ENCODE results near the gene TMEM271. TPM values are rescaled to one million over a fixed set of nuclear protein-coding genes. Genes with fewer than 3 reads are reported as not detected.

Gene TMEM271
- total RNA-seq, 1 donor from 2014 or later, result not detected

- TF ChIP-seq EZH2phosphoT487 (IDR thresholded peaks at IDR 0.05) (no peak), EZH2 (IDR thresholded peaks at IDR 0.05) (no peak)
- TF ChIP-seq, protein P1, sequence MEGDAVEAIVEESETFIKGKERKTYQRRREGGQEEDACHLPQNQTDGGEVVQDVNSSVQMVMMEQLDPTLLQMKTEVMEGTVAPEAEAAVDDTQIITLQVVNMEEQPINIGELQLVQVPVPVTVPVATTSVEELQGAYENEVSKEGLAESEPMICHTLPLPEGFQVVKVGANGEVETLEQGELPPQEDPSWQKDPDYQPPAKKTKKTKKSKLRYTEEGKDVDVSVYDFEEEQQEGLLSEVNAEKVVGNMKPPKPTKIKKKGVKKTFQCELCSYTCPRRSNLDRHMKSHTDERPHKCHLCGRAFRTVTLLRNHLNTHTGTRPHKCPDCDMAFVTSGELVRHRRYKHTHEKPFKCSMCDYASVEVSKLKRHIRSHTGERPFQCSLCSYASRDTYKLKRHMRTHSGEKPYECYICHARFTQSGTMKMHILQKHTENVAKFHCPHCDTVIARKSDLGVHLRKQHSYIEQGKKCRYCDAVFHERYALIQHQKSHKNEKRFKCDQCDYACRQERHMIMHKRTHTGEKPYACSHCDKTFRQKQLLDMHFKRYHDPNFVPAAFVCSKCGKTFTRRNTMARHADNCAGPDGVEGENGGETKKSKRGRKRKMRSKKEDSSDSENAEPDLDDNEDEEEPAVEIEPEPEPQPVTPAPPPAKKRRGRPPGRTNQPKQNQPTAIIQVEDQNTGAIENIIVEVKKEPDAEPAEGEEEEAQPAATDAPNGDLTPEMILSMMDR (IDR thresholded peaks at IDR 0.05), result no peak
Observed at GRCh38 chr4:544386-545105, 31.5 kb downstream of the TMEM271 start.

GRCh38 chr4:541271-541670, 34.8 kb downstream of the TMEM271 start:
- TF ChIP-seq, protein P1 (IDR thresholded peaks at IDR 0.05), result no peak
- TF ChIP-seq EZH2 (IDR thresholded peaks at IDR 0.05), result no peak
- TF ChIP-seq EZH2phosphoT487 (IDR thresholded peaks at IDR 0.05), result no peak
- Histone ChIP-seq H2AFZ (replicated peaks) (no peak overlapping the region), H3K27me3 (peaks cover 13% of the 10 kb centered on the region), H4K20me1 (ENCODE audit: low read depth) (no peaks in the 10 kb centered on the region), H3K27ac (no peak overlapping the region), H3K9ac (no peak overlapping the region), H3K79me2 (ENCODE audit: low read depth) (no peaks in the 10 kb centered on the region), H3K4me3 (no peak overlapping the region), H3K36me3 (no peaks in the 10 kb centered on the region), H3K4me1 (no peaks in the 10 kb centered on the region), H3K9me3 (ENCODE audit: low read depth) (no peaks in the 10 kb centered on the region), H3F3A (ENCODE audit: low read depth) (peaks cover 4% of the 10 kb centered on the region), H3K4me2 (no peak overlapping the region)
- Mint-ChIP-seq H3K36me3 (peaks cover 4% of the 10 kb centered on the region), H3K4me1 (no peaks in the 10 kb centered on the region), H3K27me3 (ENCODE audit: insufficient read depth, low read depth) (no peaks in the 10 kb centered on the region), H3K27ac (no peak overlapping the region), H3K9me3 (no peaks in the 10 kb centered on the region), H3K4me3 (no peak overlapping the region)
- no peak for DNase-seq (ENCODE audit: low spot score)

More at GRCh38 chr4:544386-545105, 31.5 kb downstream of the TMEM271 start:
- no peak overlapping the region for H3K4me3 ChIP-seq
- Mint-ChIP-seq H3K36me3 (no peaks in the 10 kb centered on the region), H3K27ac (no peak overlapping the region), H3K4me3 (no peak overlapping the region), H3K9me3 (peaks cover 6% of the 10 kb centered on the region), H3K4me1 (peaks cover 1% of the 10 kb centered on the region), H3K27me3 (ENCODE audit: insufficient read depth, low read depth) (peaks cover 3% of the 10 kb centered on the region)
- H3K9me3 ChIP-seq (ENCODE audit: low read depth), result no peaks in the 10 kb centered on the region
- H3K9ac ChIP-seq, result no peak overlapping the region
- peaks cover 13% of the 10 kb centered on the region for H3K27me3 ChIP-seq
- no peak overlapping the region for H3K27ac ChIP-seq
- no peak overlapping the region for H3K4me2 ChIP-seq
- H4K20me1 ChIP-seq (ENCODE audit: low read depth), result no peaks in the 10 kb centered on the region
- peaks cover 4% of the 10 kb centered on the region for H3F3A ChIP-seq (ENCODE audit: low read depth)
- no peak for DNase-seq (ENCODE audit: low spot score)
- H3K79me2 ChIP-seq (ENCODE audit: low read depth), result no peaks in the 10 kb centered on the region
- no peaks in the 10 kb centered on the region for H3K4me1 ChIP-seq
- no peak overlapping the region for H2AFZ ChIP-seq (replicated peaks)
- H3K36me3 ChIP-seq, result no peaks in the 10 kb centered on the region

DNA sequence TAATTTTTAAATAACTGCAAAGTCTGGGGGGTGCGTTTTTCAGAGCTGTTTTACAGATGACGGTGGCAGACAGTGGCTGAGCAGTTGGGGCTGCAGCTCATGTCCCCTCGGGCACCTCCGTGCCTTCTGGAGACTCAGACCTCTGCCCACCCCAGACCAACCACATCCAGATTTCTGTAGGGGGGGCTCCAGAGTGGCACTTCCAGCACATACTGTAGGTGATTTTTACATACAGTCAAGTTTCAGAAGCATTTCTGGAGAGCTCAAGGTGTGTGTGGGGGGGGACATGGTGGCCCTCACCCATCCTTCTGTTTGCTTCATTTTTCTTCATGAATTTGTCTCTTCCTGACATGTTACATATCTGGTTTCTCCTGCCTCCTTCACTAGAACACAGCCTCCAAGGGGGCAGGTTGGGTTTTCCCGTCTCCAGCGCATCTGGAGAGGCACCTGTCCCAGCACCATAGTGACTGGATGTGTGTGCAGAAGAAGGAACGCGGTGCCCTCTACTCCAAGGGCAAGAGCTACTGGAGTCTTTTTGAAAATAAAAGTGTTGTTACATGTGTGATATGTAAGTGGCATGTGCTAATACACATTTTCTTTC, 37.5 kb downstream of the TMEM271 start:
- DNase-seq (ENCODE audit: low spot score), result no peak
- no peaks in the 10 kb centered on the region for H4K20me1 ChIP-seq (ENCODE audit: low read depth)
- no peak overlapping the region for H3K27ac ChIP-seq
- H3K4me3 ChIP-seq, result no peak overlapping the region
- Mint-ChIP-seq H3K4me1 (no peaks in the 10 kb centered on the region), H3K27ac (no peak overlapping the region), H3K36me3 (peaks cover 6% of the 10 kb centered on the region), H3K9me3 (no peaks in the 10 kb centered on the region), H3K27me3 (ENCODE audit: insufficient read depth, low read depth) (no peaks in the 10 kb centered on the region), H3K4me3 (no peak overlapping the region)
- peaks cover 11% of the 10 kb centered on the region for H3K27me3 ChIP-seq
- TF ChIP-seq, protein P1 (IDR thresholded peaks at IDR 0.05), result no peak
- TF ChIP-seq EZH2phosphoT487 (IDR thresholded peaks at IDR 0.05), result no peak
- no peak for TF ChIP-seq EZH2 (IDR thresholded peaks at IDR 0.05)
- no peak overlapping the region for H3K9ac ChIP-seq
- no peaks in the 10 kb centered on the region for H3K4me1 ChIP-seq
- no peak overlapping the region for H2AFZ ChIP-seq (replicated peaks)
- no peaks in the 10 kb centered on the region for H3K9me3 ChIP-seq (ENCODE audit: low read depth)
- H3F3A ChIP-seq (ENCODE audit: low read depth), result peaks cover 4% of the 10 kb centered on the region
- H3K4me2 ChIP-seq, result no peak overlapping the region
- no peaks in the 10 kb centered on the region for H3K79me2 ChIP-seq (ENCODE audit: low read depth)
- no peaks in the 10 kb centered on the region for H3K36me3 ChIP-seq

All from neural progenitor cell (in vitro differentiated cells).